ENCODE measurements around the gene ABCC2.
"Not testable (repeated sequence)": the region's sequence is repeated elsewhere in the genome, so short reads cannot be mapped to it uniquely, and the experiment has no call there.

- TF ChIP-seq POLR2AphosphoS5 (IDR thresholded peaks at IDR 0.05); CTCF (IDR thresholded peaks at IDR 0.05); POLR2A (IDR thresholded peaks at IDR 0.05; ENCODE audit: low read depth); EP300 (IDR thresholded peaks at IDR 0.05): not testable (repeated sequence)
Measured at GRCh38 chr10:99863535-99864240, 81.2 kb downstream of the ABCC2 start.
